IMR-90 (cell line): ENCODE data around the gene IER5. TPM values are rescaled to one million over a fixed set of nuclear protein-coding genes. Genes with fewer than 3 reads are reported as not detected.

ENCODE experiments used
- ATAC-seq: fragments of 200-7000 bp; cut with Tn5 transposase; 2 replicates; pipeline ENCODE4 v1.9.1; 2020; ENCODE audit warnings: low read depth, mild to moderate bottlenecking, moderate library complexity
- BruUV-seq: library from RNA; stranded (reverse); fragments of 400-500 nt; replicated peaks from 2 replicates; lab custom pipeline; 2021; lab: Mats Ljungman, UMichigan
- CTCF ChIA-PET: fragments of 300-600 bp; formaldehyde crosslinking; extraction: SDS; loops from one replicate; lab custom pipeline; 2021; ENCODE audit warnings: antibody characterized with exemption; lab: Yijun Ruan, JAX
- POLR2A ChIA-PET: fragments of 300-600 bp; sonication (Branson Sonifier 250); formaldehyde crosslinking; loops from one replicate; lab custom pipeline; 2022; ENCODE audit warnings: antibody characterized with exemption; ENCODE audit not compliant: unreplicated experiment; lab: Charles Lee
- DNase-seq: peaks from one replicate; pipeline ENCODE4 v3.0.0; 2013
- H2AFZ ChIP-seq: replicated peaks from 2 replicates; pipeline ENCODE3; 2013; ENCODE audit warnings: low read length, mild to moderate bottlenecking; ENCODE audit not compliant: poor library complexity
- H2AK5ac ChIP-seq: 2 replicates; pipeline ENCODE4 v1.6.1; 2013; ENCODE audit warnings: low read depth, low read length, inconsistent platforms
- H2AK9ac ChIP-seq: replicated peaks from 2 replicates; pipeline ENCODE3; 2013; ENCODE audit warnings: mild to moderate bottlenecking, low read depth, low read length, moderate library complexity; ENCODE audit not compliant: poor library complexity
- H2BK120ac ChIP-seq: 2 replicates; pipeline ENCODE4 v1.6.1; 2013; ENCODE audit warnings: low read depth, low read length, inconsistent platforms
- H2BK15ac ChIP-seq: 3 replicates; pipeline ENCODE4 v1.6.1; 2013; ENCODE audit warnings: low read depth, low read length, inconsistent platforms
- H2BK20ac ChIP-seq: 2 replicates; pipeline ENCODE4 v1.6.1; 2013; ENCODE audit warnings: low read depth, mild to moderate bottlenecking, inconsistent platforms, low read length, moderate library complexity
- H2BK5ac ChIP-seq: 2 replicates; pipeline ENCODE4 v1.6.1; 2013; ENCODE audit warnings: mild to moderate bottlenecking, low read depth, low read length, inconsistent platforms; ENCODE audit not compliant: poor library complexity, severe bottlenecking
- H3K14ac ChIP-seq: replicated peaks from 2 replicates; pipeline ENCODE4 v1.6.1; 2013; ENCODE audit warnings: low read depth, low read length, inconsistent platforms
- H3K18ac ChIP-seq: 2 replicates; pipeline ENCODE4 v1.6.1; 2013; ENCODE audit warnings: low read depth, low read length, control low read depth
- H3K23ac ChIP-seq: 2 replicates; pipeline ENCODE4 v1.6.1; 2013; ENCODE audit warnings: low read depth, low read length, inconsistent platforms
- H3K27ac ChIP-seq: 2 replicates; pipeline ENCODE4 v1.5.1; 2013; ENCODE audit warnings: mild to moderate bottlenecking, control low read depth, low read length; ENCODE audit not compliant: insufficient read depth
- H3K27me3 ChIP-seq: 2 replicates; pipeline ENCODE4 v1.6.1; 2013; ENCODE audit warnings: low read length; ENCODE audit not compliant: control insufficient read depth, insufficient read depth
- H3K36me3 ChIP-seq: 2 replicates; pipeline ENCODE4 v1.6.1; 2013; ENCODE audit warnings: low read length, mixed read lengths; ENCODE audit not compliant: control insufficient read depth, insufficient read depth
- H3K4ac ChIP-seq: 2 replicates; pipeline ENCODE4 v1.6.1; 2013; ENCODE audit warnings: low read depth, low read length, inconsistent platforms
- H3K4me1 ChIP-seq: 2 replicates; pipeline ENCODE4 v1.6.1; 2013; ENCODE audit warnings: low read length, mixed read lengths; ENCODE audit not compliant: control insufficient read depth, insufficient read depth
- H3K4me2 ChIP-seq: 2 replicates; pipeline ENCODE4 v1.6.1; 2013; ENCODE audit warnings: low read depth, mild to moderate bottlenecking, control low read depth, low read length, moderate library complexity
- H3K4me3 ChIP-seq: 2 replicates; pipeline ENCODE4 v1.5.1; 2013; ENCODE audit warnings: low read depth, mild to moderate bottlenecking, control low read depth, low read length, moderate library complexity; ENCODE audit not compliant: insufficient read depth
- H3K56ac ChIP-seq: 2 replicates; pipeline ENCODE4 v1.6.1; 2013; ENCODE audit warnings: low read length, inconsistent platforms; ENCODE audit not compliant: insufficient read depth; ENCODE audit errors: extremely low read depth
- H3K79me1 ChIP-seq, 2 experiments: 2 replicates each; pipeline ENCODE4 v1.6.1; 2013; ENCODE audit warnings: low read length in 2 of 2, inconsistent platforms in 1 of 2, low read depth in 1 of 2
- H3K9ac ChIP-seq: 2 replicates; pipeline ENCODE4 v1.6.1; 2013; ENCODE audit warnings: low read depth, low read length, control low read depth
- H3K9me1 ChIP-seq: 2 replicates; pipeline ENCODE4 v1.6.1; 2013; ENCODE audit warnings: low read length, inconsistent platforms; ENCODE audit not compliant: insufficient read depth
- H3K9me3 ChIP-seq: 2 replicates; pipeline ENCODE4 v1.6.1; 2013; ENCODE audit warnings: low read length; ENCODE audit not compliant: control insufficient read depth, insufficient read depth
- H4K20me1 ChIP-seq: 2 replicates; pipeline ENCODE4 v1.6.1; 2013; ENCODE audit warnings: low read length, inconsistent platforms; ENCODE audit not compliant: insufficient read depth
- H4K5ac ChIP-seq: 2 replicates; pipeline ENCODE4 v1.6.1; 2013; ENCODE audit warnings: mild to moderate bottlenecking, low read depth, low read length, control low read depth
- H4K8ac ChIP-seq, 2 experiments: 2 replicates each; pipeline ENCODE4 v1.6.1; 2013; ENCODE audit warnings: low read depth in 2 of 2, low read length in 2 of 2, control low read depth in 1 of 2, inconsistent platforms in 1 of 2
- H4K91ac ChIP-seq: 2 replicates; pipeline ENCODE4 v1.6.1; 2013; ENCODE audit warnings: low read depth, low read length, inconsistent platforms; ENCODE audit not compliant: insufficient read depth
- CEBPB ChIP-seq: IDR thresholded peaks from 2 replicates; pipeline ENCODE4 v1.6.1; 2012; ENCODE audit warnings: low read depth, low read length, improper control_type of control experiment
- CHD1 ChIP-seq: IDR thresholded peaks from 2 replicates; pipeline ENCODE4 v1.6.1; 2012; ENCODE audit warnings: low read depth, low read length, improper control_type of control experiment
- FOS ChIP-seq: fragments of 150-350 bp; IDR thresholded peaks from 2 replicates; pipeline ENCODE4 v1.6.1; 2016; ENCODE audit warnings: low read depth, low read length
- MAFK ChIP-seq: IDR thresholded peaks from 2 replicates; pipeline ENCODE4 v1.6.1; 2012; ENCODE audit warnings: low read depth, low read length, improper control_type of control experiment
- MAZ ChIP-seq: IDR thresholded peaks from 2 replicates; pipeline ENCODE4 v1.6.1; 2012; ENCODE audit warnings: low read depth, mild to moderate bottlenecking, low read length, improper control_type of control experiment, moderate library complexity, borderline replicate concordance
- NFE2L2 ChIP-seq: fragments of 150-350 bp; IDR thresholded peaks from 2 replicates; pipeline ENCODE4 v1.6.1; 2016; ENCODE audit warnings: low read depth, mild to moderate bottlenecking, low read length
- RAD21 ChIP-seq: IDR thresholded peaks from 2 replicates; pipeline ENCODE4 v1.6.1; 2012; ENCODE audit warnings: low read length, improper control_type of control experiment
- RCOR1 ChIP-seq: IDR thresholded peaks from 2 replicates; pipeline ENCODE4 v1.6.1; 2012; ENCODE audit warnings: mild to moderate bottlenecking, low read length, improper control_type of control experiment; ENCODE audit not compliant: insufficient replicate concordance
- RFX5 ChIP-seq: IDR thresholded peaks from 2 replicates; pipeline ENCODE4 v1.8.0; 2012; ENCODE audit warnings: low read depth, mild to moderate bottlenecking, low read length, moderate library complexity
- SMC3 ChIP-seq: fragments of 150-350 bp; IDR thresholded peaks from 2 replicates; pipeline ENCODE4 v1.6.1; 2016; ENCODE audit warnings: low read depth, mild to moderate bottlenecking, antibody characterized with exemption, low read length, moderate library complexity
- WGBS, 2 experiments: methylation state at CpG; one replicate each; pipeline versions ENCODE4 v1.1.5 to v1.1.7; 2013; ENCODE audit warnings: missing lambda C conversion rate in 2 of 2; ENCODE audit not compliant: insufficient read length in 1 of 2; ENCODE audit errors: extremely low coverage in 2 of 2; 5-methylcytosine and 5-hydroxymethylcytosine counted together
- dilution Hi-C: fragments of 300-500 bp; cut with HindIII; formaldehyde crosslinking; loops from one replicate; pipeline ENCODE4 v1.14.3; 2018; ENCODE audit warnings: low sequenced_read_pairs; ENCODE audit not compliant: unreplicated experiment
- in situ Hi-C: fragments of 300-500 bp; cut with MboI; formaldehyde crosslinking; loops from 3 replicates; pipeline ENCODE4 v1.14.3; 2019; ENCODE audit warnings: low sequenced_read_pairs, inconsistent platforms, mixed read lengths
- intact Hi-C: fragments of 100-400 bp; cut with micrococcal nuclease; formaldehyde crosslinking; loops from 2 replicates; pipeline ENCODE4 v1.10.0; 2022
- polyA plus RNA-seq, 3 experiments: library from polyadenylated mRNA; depleted of rRNA; stranded (reverse); fragments of >200 nt; gene quantifications; 2 replicates each; pipeline ENCODE4 v1.2.3, GENCODE V29; 2012; ENCODE audit warnings: low replicate concordance in 1 of 3
- total RNA-seq: library from RNA; depleted of rRNA; stranded (reverse); fragments of >200 nt; gene quantifications from 2 replicates; pipeline ENCODE4 v1.2.3, GENCODE V29; 2012
- TF ChIP-seq, protein P1 (sequence below): fragments of 150-350 bp; IDR thresholded peaks from 2 replicates; pipeline ENCODE4 v1.6.1; 2016; ENCODE audit warnings: low read depth, mild to moderate bottlenecking, low read length, moderate library complexity, borderline replicate concordance
- TF ChIP-seq, protein P2 (sequence below): fragments of 150-350 bp; IDR thresholded peaks from 2 replicates; pipeline ENCODE4 v1.6.1; 2017; ENCODE audit warnings: mild to moderate bottlenecking, antibody characterized with exemption, low read length, low read depth
- TF ChIP-seq, protein P3 (sequence below): conservative IDR thresholded peaks from 2 replicates; pipeline ENCODE4 v1.5.1; 2012; ENCODE audit warnings: mild to moderate bottlenecking, low read depth, low read length, improper control_type of control experiment

Gene IER5
- total and polyA plus RNA-seq, 2 of the 4 experiments (the other 2 are of a cell fraction) = 15.8 to 27.1 TPM

DNA sequence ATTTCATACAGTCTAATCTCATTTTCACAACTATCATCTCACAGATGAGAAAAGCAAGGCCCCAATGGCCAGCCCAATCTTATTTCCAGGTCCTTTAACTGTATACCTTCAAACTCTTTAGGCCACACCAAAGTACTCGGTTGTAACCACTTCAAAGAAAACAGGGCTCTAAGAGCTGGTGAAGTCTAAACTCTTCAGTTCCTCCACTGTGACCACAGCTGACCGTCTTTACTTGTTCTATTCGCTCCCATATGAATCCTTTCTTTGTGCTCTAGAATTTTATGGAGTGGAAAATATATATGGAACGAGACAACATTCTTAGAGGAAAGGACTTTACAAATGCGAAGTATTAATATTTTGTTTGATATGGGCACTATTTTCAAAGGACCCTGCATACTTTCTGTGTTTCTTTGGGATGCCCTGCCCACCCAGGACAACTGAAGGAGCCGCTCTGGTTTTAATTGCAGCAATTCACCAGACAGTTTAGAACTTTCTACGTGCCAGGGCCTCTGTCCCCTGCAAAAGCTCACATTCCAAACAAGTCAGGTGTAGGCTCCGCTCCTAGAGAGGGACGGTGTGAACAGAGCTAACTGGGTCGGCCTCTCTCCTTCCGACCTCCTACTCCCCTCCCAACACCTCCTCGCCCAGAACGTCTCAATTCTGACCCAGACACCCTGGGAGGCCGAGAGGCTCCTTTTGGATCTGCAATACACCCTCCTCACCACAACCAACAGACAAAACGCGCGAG is 15.7 kb downstream of the IER5 start:
- TF ChIP-seq RCOR1 (no peak), MAZ (no peak), FOS (no peak), SMC3 (peak; percentile 2; the same call in 1 of the 2 replicates), NFE2L2 (no peak), MAFK (no peak), RAD21 (no peak), RFX5 (no peak), CHD1 (no peak), CEBPB (no peak)
- TF ChIP-seq, protein P1, sequence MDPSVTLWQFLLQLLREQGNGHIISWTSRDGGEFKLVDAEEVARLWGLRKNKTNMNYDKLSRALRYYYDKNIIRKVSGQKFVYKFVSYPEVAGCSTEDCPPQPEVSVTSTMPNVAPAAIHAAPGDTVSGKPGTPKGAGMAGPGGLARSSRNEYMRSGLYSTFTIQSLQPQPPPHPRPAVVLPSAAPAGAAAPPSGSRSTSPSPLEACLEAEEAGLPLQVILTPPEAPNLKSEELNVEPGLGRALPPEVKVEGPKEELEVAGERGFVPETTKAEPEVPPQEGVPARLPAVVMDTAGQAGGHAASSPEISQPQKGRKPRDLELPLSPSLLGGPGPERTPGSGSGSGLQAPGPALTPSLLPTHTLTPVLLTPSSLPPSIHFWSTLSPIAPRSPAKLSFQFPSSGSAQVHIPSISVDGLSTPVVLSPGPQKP = no peak
- TF ChIP-seq, protein P2, sequence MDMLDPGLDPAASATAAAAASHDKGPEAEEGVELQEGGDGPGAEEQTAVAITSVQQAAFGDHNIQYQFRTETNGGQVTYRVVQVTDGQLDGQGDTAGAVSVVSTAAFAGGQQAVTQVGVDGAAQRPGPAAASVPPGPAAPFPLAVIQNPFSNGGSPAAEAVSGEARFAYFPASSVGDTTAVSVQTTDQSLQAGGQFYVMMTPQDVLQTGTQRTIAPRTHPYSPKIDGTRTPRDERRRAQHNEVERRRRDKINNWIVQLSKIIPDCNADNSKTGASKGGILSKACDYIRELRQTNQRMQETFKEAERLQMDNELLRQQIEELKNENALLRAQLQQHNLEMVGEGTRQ = no peak
- TF ChIP-seq, protein P3, sequence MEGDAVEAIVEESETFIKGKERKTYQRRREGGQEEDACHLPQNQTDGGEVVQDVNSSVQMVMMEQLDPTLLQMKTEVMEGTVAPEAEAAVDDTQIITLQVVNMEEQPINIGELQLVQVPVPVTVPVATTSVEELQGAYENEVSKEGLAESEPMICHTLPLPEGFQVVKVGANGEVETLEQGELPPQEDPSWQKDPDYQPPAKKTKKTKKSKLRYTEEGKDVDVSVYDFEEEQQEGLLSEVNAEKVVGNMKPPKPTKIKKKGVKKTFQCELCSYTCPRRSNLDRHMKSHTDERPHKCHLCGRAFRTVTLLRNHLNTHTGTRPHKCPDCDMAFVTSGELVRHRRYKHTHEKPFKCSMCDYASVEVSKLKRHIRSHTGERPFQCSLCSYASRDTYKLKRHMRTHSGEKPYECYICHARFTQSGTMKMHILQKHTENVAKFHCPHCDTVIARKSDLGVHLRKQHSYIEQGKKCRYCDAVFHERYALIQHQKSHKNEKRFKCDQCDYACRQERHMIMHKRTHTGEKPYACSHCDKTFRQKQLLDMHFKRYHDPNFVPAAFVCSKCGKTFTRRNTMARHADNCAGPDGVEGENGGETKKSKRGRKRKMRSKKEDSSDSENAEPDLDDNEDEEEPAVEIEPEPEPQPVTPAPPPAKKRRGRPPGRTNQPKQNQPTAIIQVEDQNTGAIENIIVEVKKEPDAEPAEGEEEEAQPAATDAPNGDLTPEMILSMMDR = peak; percentile 18; the same call in 1 of the 2 replicates
- no peak for DNase-seq
- H3K4ac ChIP-seq = peak overlapping the region; percentile 97
- no peaks in the 10 kb centered on the region for H4K20me1 ChIP-seq
- POLR2A ChIA-PET = interaction anchor here (0.6 to 1.8 kb wide), 4 partner anchors 9 to 27 kb away, joined by 3 to 14 read pairs (median 5); no protein-coding TSS in a partner anchor
- peak overlapping the region; percentile 86 for H3K27ac ChIP-seq
- peak overlapping the region; percentile 92 for H3K9ac ChIP-seq
- peak overlapping the region; percentile 96 for H3K23ac ChIP-seq
- H3K36me3 ChIP-seq = no peaks in the 10 kb centered on the region
- H3K9me1 ChIP-seq = peaks cover 29% of the 10 kb centered on the region
- peak overlapping the region; percentile 80 for H4K91ac ChIP-seq
- peak overlapping the region; percentile 90 for H2BK120ac ChIP-seq
- no peak; the same call in 1 of the 2 replicates for ATAC-seq
- H2BK20ac ChIP-seq = peak overlapping the region; percentile 15; the same call in 1 of the 2 replicates
- 15% methylated on average over 7 of the region's 17 CpGs; no CpG with 5 or more reads in 1 of the 2 experiments for WGBS, 2 experiments
- H3K14ac ChIP-seq = peak overlapping the region; percentile 96
- peaks cover 21 to 50% of the 10 kb centered on the region in 2 experiments for H3K79me1 ChIP-seq
- H2AK9ac ChIP-seq = peak overlapping the region; percentile 98
- H4K8ac ChIP-seq = peak overlapping the region; percentile 42 to 85
- no peaks in the 10 kb centered on the region for H3K27me3 ChIP-seq
- no TSS peak for BruUV-seq
- peak overlapping the region; percentile 90 for H2AK5ac ChIP-seq
- dilution Hi-C loops = no loop called here
- peak overlapping the region; percentile 82 for H3K18ac ChIP-seq
- peak overlapping the region; percentile 89 for H2AFZ ChIP-seq
- H4K5ac ChIP-seq = peak overlapping the region; percentile 85
- peak overlapping the region; percentile 84 for H3K4me3 ChIP-seq
- intact Hi-C loops = loop anchor here (2.0 kb wide), 1 partner anchor 75 kb away; no protein-coding TSS in a partner anchor
- CTCF ChIA-PET = interaction anchor here (0.6 kb wide), 1 partner anchor 8 kb away, joined by 7 read pairs; no protein-coding TSS in a partner anchor
- peak overlapping the region; percentile 87; the same call in 1 of the 2 replicates for H3K56ac ChIP-seq
- no peaks in the 10 kb centered on the region for H3K9me3 ChIP-seq
- H3K4me1 ChIP-seq = peaks cover 37% of the 10 kb centered on the region
- in situ Hi-C loops = no loop called here
- peak overlapping the region; percentile 98 for H3K4me2 ChIP-seq
- peak overlapping the region; percentile 50 for H2BK5ac ChIP-seq
- H2BK15ac ChIP-seq = peak overlapping the region; percentile 28; the same call in 1 of the 3 replicates
